NCI-H460 (cell line): Measurements from ENCODE around the gene DISC1. TPM values are rescaled to one million over a fixed set of nuclear protein-coding genes. Genes with fewer than 3 reads are reported as not detected.
"Not testable (repeated sequence)": the region's sequence is repeated elsewhere in the genome, so short reads cannot be mapped to it uniquely, and the experiment has no call there.

Experiments
- DNase-seq: peaks from one replicate; pipeline ENCODE4 v3.0.0-alpha.2; 2016; ENCODE audit warnings: low read depth; ENCODE audit errors: extremely low read depth
- total RNA-seq: library from RNA; depleted of rRNA; stranded (reverse); fragments of >200 nt; shearing (Covaris generic); gene quantifications from 2 replicates; pipeline ENCODE4 v1.2.3, GENCODE V29; 2014

Gene DISC1
- total RNA-seq, 1 experiment from 2014 or later = 1.3 TPM

- no peak for DNase-seq
These were observed 316.5 kb downstream of the DISC1 start for GRCh38 chr1:231943084-231943483.

GRCh38 chr1:231948102-231948501, 321.5 kb downstream of the DISC1 start:
- not testable (repeated sequence) for DNase-seq

DNA sequence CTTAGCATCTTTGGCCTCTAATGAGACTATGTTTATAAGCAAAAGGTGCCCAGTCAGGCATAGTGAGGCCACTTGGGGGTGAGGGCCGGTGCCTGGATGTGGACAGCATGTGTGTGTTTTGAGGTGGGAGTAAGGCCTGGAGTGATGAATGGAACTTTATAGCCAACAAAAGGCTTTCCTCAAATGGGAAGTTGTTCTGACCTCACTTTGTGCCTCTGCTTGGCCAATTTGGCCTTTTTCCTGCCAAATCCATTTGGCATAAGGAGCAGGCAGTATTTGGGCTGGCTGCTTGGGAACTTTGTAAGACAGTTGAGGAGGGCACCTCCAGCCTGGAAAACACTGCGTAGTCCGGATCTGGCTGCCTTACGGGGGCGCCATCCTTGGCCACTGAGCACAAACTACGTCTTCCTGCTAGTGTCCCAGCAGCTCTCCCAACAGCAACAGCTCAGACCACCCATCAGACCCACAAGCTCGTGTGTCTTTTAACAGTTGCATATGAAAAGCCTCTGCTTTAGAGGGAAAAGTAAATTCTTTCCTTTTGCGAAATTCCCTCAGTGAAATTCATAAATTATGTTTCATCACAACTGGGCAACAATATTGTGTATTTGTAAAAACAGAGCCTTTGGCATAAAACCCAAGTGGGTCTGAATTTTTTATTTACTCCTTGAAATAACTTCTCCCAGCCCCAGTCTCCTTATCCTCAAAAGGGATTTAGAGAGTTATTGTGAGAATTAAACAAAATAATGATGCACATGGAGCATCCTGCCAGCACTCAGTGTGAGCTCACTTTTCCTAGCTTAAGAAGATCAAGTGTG, 322.9 kb downstream of the DISC1 start:
- DNase-seq = no peak

DNA sequence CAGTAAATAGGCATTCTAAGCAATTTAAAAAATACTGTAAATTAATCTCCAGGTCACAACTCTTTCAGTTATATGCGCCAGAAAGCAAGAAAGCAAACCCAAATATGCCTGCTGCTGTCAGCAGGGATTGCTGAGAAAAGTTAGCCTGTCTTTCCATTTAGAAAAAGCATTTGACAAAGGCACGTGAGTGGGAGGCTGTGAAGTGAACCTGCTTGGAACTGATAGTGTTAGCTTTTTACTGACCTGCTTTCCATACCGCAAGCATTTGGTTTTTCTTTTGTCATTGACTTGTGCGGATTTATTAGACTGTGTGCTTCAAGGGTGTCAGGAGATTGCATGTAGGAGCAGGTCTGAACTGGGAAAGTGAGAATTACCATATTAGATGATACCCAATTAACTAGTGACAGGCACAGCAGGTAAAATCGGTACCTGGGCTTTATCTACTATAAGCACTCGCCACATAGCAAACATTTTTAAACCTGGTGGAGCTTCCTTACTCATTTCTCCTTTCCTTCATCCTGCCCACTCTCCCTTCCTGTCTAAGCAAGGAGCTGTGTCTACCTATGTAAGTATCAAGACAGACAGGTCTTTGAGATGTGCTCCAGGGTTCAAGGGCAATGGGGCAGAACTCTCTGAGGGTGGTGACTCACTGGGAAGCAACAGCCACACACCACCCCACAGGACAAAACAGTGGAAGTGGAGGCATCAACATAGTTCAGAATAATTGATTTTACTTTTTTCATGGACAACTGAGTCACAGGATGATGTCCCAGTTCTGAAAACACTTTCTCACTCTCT, 323.9 kb downstream of the DISC1 start:
- no peak for DNase-seq

DNA sequence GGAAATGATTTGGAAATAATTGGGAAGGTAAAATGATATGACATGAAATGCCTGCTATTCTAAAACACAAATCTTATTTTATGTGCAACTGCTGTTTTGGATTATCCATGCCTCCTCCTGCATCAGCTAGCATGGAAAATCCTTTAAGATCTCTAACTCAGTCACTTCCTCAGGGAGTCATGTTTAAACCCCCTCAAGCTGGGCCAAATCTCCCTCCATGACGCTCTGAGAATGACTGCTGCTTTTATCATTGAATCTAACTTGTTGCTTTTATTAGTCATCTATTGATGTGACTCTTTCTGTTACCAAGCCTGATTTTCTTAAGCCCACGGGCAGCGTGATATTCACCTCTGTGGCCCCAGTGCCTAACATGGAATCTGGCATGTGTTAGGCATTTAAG, 324.8 kb downstream of the DISC1 start:
- DNase-seq = no peak

DNA sequence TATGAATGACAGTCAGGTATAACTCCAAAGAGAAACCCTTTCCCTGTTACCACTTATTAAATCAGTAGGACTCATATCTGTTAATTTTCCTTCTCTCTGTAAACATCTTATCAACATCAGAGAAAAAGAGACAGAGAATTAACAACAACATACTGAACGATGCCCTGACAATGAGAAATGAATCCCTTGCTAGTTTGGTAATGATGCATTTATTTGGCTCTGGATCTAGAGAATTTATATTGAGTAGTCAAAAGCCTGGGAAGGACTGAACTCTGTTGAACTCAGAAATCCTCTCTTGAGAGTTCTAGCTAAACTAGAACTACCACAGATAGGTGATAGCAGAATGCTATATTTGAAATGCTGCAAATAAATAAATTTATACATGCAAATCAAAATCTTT, 325.6 kb downstream of the DISC1 start:
- DNase-seq = no peak

GRCh38 chr1:231953660-231954059, 327.1 kb downstream of the DISC1 start:
- no peak for DNase-seq

DNA sequence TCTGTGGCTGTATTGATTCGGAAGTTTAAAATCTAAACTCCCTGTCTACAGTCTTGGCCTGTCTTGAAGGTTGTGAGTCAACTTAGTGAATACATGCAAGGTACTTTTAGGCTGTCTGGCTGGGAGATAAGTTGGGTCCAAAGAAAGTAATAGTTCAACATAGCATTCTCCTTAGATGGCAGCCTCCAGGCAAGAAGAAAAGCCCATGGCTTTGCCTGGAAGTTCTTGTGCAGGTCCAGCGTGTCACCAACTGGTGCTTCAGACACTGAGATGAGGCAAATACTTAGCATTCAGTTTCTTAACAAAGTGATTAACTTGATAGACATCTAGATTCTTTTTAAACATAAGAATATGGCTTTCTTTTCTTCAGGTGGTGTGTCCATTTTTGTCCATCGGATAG, 328.2 kb downstream of the DISC1 start:
- no peak for DNase-seq

- DNase-seq = no peak
These were observed 330.8 kb downstream of the DISC1 start for GRCh38 chr1:231957359-231957758.

DNA sequence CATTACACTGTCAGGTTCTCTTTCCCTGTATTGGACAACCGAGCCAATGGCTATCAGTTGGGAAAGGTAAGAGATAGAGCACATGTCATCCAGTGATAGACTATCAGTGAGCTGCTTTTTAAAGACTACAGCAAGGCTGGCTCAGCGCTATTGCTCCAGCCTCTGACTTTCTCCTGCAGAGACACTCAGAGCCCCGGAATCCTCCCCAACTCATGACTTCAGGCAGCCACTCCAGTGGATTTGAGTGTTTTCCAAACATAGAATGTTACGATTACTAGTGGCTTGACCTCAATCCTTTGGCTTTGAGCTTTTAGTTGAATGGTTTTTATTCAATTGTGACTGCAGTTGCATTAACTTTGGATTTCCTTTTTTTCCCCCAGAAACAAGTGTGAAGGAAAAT, 331.9 kb downstream of the DISC1 start:
- DNase-seq = no peak

DNA sequence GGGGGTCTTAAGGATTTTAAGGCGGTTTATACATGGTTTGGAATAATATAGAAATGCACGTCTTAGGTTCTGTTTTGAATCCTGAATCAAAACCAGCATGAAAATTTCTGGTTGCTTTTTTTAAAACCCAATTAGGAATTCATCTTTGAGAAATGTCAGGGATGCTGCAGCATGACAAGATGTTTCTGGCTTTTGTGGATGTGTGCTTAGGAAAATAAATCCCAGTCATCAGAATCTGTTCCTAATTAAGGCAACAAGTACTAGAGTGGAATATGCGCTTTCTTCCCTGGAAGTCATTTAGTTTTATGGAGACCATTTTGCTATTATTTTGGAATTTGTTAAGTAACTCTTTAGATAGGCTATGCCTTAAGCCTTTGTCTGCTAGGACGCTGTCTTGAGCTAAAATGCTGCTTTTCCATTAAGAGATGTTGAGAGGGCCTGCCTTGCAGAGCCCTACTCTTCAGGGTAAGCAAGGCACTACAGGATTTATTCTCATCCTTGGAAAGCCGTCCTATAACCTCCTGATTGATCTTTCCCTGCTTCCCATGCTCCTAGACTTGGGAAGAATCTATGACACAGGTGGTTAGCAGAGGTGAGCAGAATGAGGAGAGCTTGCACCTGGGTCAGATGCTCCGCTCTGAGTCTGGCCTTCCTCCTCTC, 332.8 kb downstream of the DISC1 start:
- no peak for DNase-seq

DNA sequence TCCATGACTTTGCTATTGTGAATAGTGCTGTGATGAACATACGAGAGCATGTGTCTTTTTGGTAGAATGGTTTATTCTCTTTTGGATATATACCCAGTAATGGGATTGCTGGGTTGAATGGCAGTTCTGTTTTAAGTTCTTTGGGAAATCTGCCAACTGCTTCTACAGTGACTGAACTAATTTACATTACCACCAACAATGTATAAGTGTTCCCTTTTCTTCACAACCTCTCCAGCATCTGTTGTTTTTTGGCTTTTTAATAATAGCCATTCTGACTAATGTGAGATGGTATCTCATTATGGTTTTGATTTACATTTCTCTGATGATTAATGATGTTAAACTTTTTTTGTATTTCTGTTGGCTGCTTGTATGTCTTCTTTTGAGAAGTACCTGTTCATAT, 335.2 kb downstream of the DISC1 start:
- not testable (repeated sequence) for DNase-seq

GRCh38 chr1:231962636-231963035, 336.0 kb downstream of the DISC1 start:
- no peak for DNase-seq

DNA sequence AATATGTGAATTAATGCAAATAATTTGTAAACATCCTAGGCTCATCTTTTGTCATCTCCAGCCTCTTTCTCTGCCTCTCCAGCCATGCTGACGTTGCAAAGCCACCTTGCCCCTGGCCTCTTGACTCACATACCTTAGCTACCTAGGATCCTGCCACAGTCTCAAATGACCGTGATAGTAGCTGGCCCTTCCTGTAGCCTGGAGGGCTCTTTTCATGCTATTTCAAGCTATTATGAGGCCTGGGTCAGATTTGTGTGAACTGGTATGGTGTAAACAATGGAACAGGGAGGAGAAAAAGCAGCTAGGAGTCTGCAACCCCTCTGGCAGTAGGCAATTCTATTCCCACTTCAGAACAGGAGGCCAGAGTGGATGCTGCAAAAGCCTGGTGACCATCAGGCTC, 337.7 kb downstream of the DISC1 start:
- DNase-seq = no peak

DNA sequence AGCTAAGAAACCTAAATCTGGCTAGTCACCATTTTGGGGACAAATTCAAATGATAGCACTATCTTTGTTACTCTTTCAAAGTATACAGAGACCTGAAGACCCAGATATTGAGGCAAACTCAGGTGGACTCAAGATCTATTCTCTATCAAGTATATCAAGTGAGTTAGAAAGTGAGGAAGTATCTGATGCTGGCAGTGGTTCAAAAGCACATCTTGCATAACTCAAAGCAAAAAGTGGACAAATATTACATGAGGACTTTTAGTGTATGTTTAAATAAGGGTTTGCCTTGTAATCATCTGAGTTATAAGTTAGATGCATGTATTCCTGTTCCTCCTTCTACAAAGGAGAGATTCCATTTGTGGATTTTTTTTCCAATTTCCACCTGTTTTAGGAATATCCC, 338.4 kb downstream of the DISC1 start:
- no peak for DNase-seq

DNA sequence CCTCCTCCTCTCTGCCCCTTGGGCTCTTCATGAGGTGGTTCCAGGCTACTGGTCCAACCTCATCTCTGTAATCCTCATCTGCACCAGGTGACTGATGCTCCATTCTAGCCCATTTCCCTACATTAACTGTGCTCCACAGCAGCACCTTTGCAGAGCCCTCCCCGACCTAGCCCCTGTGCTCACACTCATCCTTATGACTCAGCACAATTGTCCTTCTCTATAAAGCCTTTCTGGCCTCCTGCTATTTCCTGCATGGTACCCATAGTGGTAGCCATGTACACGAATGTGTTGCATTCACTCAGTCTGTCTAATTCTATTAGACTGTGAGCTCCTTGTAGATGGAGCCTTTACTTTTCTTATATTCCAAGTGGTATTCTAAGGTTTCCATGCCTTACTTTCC, 339.0 kb downstream of the DISC1 start:
- DNase-seq = no peak

- DNase-seq = no peak
These were observed 340.4 kb downstream of the DISC1 start for GRCh38 chr1:231966983-231967382.

GRCh38 chr1:231969076-231969475, 342.5 kb downstream of the DISC1 start:
- no peak for DNase-seq

DNA sequence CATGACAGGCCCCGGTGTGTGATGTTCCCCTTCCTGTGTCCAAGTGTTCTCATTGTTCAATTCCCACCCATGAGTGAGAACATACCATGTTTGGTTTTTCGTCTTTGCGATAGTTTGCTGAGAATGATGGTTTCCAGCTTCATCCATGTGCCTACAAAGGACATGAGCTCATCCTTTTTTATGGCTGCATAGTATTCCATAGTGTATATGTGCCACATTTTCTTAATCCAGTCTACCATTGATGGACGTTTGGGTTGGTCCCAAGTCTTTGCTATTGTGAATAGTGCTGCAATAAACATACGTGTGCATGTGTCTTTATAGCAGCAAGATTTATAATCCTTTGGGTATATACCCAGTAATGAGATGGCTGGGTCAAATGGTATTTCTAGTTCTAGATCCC, 343.2 kb downstream of the DISC1 start:
- not testable (repeated sequence) for DNase-seq

GRCh38 chr1:231970684-231971083, 344.1 kb downstream of the DISC1 start:
- no peak for DNase-seq

DNA sequence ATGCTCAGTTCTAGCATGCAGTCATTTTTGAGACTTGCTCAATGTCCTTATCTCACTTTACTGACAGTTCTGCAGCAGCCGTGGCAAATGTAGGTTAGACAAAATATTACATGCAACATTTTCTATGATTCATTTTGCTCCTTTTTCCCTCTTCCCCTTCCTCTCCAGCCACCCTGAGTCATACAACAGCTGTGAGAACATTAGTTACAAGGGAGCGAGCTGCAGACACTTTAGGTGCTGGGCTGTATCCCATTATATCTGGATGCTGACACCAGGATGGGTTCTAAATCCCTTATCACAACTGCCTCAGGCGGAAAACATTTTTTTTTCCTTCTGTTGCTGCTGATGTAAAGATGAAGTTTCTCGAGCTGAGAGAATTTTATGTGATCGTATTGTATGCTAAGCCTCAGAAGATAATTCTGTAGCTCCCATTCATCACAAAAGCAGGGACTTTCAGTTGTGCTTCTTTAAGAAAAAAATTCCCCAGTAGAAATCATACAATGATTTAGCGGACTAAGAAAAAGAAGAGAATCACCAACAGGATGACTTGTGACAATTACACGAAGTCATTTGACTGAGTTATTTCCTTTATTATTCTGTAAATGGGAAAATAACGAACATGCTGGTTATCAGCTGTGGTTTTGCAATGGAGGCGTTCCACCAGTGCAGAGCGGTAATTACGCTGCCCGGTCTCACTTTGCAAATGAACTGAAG, 345.0 kb downstream of the DISC1 start:
- DNase-seq = no peak
